ENCODE results near the gene HGFAC.

Gene HGFAC

DNA sequence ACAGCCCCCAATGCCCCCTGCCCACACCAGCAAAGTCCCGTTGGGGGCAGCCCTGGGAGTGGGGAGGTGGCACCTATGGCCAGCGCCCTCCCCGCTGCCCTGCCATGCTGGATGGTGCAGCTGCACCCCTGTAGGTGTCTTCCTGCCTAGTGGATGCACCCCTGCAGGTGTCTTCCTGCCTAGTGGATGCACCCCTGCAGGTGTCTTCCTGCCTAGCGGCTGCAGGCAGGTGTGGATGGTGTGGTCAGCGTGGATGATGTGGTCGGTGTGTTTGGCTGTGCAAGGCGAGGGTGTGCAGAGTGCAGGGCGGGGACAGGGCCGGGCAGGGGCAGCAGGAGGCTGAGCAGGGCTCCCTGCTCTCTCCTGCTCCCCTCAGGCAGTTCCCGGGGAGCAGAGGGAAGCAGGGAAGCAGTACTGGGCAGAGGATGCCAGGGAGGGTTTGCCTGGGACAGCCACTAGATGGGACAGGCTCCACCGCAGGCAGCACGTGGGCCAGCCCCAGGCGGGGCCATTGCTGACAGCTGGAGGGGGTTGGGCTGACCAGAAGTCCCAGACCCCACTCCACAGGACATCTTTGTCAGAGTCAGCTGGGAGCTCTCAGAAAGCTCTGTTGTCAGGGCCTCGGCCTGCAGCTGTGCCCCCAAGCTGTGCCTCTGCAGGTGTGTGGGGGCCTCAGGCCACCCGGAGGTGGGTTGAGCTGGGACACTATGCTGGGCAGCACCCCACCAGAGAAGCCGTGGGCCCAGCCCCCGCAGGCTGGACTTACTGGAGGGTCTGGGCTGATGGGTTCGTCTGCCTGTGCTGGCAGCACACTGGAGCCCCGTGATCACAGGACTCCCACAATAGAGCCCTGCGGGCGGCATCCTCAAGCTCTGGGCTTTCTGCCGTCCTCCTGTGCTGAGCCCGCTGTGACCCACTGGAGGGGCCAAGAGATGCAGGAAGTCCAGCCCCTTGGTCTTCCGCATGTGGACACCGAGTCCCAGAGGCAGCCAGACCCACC lies 45.1 kb downstream of the HGFAC start:
- DNase-seq (ENCODE audit: low read depth in 2 of 2): no peak

DNA sequence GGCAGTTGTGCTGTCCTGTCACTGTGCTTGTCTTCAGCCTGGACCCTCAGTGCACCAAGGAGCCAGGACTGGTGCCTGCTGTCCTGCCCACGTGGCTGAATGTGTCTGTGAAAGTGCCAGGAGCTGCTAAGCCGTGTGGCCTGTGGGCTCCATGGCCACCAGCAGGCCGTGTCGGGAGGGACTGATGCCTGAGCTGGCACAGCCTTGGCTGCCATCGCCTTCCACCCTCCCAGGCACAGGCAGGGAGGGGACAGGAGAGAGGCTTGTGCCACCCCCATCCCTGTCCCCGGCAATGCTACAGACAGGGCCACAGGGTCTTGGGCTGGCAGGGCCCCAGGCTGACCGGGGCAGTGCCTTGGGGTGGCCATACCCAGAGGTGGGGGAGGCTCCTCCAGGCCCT lies 46.1 kb downstream of the HGFAC start:
- DNase-seq (ENCODE audit: low read depth in 2 of 2): no peak

DNA sequence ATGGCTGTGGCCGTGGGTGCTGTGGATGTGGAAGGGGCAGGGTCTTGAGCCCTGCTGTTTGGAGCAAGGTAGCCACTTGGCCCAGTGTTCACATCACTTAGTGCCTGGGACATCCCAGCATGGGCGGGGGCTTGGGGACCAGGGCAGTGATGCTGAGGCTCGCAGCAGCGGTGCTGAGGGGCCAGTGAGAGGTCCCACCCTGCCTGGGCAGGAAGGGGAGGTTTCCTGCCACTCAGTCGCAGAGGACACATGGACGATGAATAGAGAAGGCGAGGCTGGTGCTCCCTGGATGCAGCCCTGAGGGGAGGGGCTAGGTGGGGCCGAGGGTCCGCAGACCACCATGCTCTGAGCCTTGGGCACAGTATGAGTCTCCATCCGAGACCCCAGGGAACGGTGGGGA lies 47.1 kb downstream of the HGFAC start:
- no peak for DNase-seq (ENCODE audit: low read depth in 2 of 2)

DNA sequence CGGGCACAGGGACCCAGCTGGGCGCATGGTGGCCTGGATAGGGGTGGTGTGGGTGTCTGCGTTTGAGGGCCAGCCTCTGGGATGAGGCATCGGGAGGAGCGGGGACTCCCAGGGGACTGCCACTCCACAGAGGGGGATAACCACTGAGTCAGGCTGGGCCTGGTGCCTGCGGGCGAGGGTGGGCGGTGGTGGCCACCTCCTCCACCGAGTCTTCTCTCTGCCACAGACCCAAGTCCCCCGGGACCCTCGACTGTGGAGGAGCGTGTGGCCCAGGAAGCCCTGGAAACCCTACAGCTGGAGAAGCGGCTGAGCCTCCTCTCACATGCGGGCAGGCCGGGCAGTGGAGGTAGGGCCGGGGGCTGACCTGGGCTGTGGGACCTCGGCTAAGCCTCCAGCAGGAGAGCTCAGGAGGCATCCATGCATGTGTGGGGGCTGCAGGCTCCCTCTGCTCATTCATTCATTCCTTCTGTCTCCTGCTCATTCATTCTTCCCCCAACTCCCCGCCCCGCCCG lies 47.7 kb downstream of the HGFAC start:
- DNase-seq (ENCODE audit: low read depth in 2 of 2): no peak

DNA sequence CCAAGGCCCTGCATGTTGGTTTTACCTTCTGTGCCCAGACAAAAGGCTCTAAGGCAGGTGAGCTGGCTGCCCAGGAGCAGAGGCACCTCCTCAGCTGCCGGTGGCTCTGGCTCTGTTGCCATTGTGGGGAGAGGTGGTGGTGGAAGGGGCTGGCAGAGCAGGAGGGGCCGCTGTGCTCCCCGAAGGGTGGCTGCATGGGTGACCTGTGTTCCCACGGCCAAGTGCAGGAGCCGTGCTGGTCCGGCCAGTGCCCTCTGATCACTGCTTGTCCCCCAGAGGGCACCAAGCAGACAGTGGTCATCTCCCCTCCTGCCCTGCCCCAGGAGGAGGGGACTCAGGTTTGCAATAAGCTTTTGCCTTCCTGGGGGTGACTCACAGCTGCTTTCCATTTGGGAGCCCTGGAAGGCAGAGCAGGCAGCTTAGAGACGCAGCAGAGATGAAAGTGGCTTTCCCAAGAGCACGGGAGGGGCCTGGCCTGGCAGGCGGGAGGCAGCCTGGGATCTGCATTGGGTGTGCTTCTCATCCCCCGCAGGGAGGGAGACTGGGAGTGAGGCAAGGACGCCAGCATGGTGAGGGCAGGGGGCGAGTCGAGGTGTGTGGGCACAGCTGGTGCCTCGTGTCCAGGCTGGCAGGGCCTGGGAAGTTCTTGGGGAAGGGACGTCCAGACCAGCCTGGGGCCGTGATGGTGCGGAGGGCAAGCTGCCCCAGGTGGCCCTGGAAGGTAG lies 50.1 kb downstream of the HGFAC start:
- DNase-seq (ENCODE audit: low read depth in 2 of 2): no peak

DNA sequence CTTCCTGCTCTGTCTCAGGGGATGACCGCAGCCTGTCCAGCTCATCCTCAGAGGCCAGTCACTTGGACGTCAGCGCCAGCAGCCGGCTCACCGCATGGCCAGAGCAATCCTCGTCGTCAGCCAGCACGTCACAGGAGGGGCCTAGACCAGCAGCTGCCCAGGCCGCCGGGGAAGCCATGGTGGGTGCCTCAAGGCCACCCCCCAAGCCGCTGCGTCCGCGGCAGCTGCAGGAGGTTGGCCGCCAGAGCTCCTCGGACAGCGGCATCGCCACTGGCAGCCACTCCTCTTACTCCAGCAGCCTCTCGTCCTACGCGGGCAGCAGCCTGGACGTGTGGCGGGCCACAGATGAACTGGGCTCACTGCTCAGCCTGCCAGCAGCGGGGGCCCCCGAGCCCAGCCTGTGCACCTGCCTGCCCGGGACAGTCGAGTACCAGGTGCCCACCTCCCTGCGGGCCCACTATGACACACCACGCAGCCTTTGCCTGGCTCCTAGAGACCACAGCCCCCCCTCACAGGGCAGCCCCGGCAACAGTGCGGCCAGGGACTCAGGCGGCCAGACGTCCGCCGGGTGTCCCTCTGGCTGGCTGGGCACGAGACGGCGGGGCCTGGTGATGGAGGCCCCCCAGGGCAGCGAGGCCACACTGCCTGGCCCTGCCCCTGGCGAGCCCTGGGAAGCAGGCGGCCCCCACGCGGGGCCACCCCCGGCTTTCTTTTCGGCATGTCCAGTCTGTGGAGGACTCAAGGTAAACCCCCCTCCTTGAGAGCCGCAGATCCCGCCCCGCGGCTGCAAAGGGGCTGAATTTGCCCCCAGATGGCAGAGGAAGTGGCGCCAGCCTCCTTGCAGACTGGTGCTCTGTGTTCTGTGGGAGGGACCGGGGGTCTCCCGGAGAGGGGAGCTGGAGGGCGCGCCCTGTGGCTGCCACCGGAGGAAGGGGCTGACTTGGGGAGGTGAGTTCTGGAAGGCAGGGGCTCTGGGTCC lies 51.3 kb downstream of the HGFAC start:
- no peak for DNase-seq (ENCODE audit: low read depth in 2 of 2)

DNA sequence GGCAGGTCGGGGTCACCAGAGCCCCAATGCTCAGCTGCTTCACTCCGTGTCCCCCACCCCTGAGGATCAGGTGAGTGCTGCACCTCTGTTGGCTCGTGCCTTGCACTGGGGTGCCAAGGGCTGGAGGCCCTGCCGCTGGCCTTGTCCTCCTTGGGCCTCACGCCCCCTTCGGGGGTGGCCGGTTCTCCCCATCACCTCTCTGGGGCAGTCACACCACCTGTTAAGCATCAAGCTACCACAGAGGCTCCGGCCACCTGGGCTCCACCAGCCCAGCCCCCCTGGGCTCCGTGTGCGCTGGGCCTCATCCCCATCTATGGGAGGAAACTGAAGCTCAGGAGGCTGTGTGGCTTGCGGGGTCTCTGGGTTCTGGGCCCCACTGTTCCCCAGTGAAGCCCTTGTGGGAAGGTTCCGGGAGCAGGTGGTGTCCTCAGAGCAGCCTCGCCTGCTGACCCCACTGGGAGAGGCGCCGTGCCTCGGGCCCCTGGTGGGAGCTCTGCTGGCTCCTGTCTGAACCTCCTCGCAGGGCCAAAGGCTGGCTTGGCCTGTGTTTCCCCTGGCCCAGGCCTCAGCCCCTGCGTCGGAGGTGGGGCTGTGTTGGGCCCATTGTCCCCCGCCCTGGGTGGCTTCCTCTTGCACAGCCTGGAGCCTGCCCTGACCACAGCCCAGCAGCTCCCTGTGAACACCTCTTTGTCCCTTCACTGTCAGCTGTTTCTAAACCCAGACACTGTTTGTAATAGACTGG lies 52.1 kb downstream of the HGFAC start:
- DNase-seq (ENCODE audit: low read depth in 2 of 2): no peak

DNA sequence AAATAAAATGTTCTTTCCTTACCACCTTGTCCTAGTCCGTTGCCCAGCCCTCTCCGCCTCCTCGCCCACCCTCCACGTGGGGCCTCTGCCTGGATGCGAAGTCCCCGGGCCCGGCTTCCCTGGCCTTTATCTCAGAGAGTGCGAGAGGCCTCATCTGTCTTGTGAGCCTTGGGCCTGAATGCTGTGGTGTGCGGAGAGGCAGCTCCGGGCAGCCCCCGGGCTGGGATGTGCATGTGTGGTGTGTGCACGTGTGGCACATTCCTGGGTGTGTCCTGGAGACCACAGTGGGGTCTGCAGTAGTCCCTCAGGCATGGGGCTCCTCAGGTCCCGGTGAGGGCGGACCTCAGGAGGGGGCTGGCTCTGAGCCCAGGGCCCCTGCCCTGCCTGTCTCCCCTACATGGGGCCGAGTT lies 52.7 kb downstream of the HGFAC start:
- no peak for DNase-seq (ENCODE audit: low read depth in 2 of 2)

DNA sequence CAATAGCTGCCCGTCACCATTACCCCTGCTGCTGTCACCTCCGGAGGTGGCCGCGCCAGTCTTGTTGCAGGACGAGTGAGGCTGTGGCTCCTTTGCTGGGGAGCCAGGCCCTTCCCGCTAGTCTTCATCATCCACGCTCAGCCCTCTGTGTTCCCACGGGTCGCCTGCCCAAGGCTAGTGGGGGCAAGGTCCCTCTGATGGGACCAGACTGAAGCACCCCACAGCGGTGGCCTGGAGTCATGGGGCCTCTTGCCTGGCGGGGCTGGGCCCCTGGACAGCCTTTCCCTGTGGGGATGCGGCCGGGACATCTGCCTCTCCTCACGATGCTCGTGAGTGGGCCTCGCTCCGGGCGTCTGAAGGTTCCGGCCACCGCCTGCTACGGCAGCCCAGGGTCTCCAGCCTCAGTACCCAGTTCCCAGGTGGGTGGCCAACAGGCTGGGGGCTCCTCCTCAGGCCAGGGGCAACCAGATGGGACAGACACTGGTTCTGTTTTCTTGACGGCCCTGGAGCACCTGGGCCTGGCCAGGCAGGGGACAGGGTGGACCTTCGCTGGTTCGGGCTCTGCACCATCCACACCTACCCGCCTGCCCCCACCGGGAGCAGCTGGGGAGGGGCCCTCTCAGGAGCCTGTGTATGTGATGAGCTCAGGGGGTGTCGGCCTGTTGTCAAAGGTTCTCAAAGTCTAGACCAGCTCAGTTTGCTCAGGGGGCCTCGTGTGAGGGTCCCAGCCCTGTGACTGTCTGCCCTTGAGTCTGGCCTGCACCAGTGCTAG lies 53.6 kb downstream of the HGFAC start:
- DNase-seq (ENCODE audit: low read depth in 2 of 2): no peak

DNA sequence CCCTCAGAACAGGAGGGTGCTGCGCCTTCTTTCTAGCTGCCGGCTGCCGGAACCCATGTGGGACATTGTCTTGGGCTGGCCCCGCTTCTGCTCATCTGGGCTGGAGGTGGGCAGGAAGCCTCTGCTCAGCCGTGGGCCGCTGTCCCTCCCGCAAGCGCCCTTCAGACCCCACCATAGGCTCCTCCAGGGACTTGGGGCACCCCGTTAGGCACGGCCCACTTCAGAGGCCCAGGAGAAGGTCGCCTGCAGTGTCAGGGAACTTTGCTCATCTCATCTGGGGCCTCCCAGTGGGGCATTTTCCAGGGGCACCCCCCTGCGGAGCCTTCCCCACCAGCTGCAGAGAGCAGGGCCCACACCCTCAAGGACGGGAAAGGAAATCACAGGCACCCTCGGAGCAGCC lies 54.3 kb downstream of the HGFAC start:
- DNase-seq (ENCODE audit: low read depth in 2 of 2): no peak

DNA sequence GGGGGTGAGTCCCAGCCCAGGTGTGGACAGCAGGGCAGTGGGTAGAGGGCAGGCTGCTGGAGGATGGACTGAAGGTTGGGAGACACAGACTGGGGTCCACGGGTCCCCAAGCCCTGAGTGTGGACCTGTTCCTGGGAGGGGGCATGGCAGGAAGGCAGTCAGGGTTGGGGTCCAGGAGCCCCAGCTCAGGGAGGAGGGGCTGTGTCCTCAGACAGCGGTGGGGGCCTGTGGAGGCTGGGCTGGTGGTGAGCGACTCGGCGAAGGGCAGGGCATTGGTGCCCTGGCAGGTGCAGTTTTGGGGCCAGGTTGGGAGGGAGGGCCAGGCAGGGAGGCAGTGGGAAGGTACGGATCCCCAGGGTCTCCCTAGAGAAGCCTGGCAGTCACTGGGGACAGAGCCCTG lies 55.3 kb downstream of the HGFAC start:
- DNase-seq (ENCODE audit: low read depth in 2 of 2): no peak

DNA sequence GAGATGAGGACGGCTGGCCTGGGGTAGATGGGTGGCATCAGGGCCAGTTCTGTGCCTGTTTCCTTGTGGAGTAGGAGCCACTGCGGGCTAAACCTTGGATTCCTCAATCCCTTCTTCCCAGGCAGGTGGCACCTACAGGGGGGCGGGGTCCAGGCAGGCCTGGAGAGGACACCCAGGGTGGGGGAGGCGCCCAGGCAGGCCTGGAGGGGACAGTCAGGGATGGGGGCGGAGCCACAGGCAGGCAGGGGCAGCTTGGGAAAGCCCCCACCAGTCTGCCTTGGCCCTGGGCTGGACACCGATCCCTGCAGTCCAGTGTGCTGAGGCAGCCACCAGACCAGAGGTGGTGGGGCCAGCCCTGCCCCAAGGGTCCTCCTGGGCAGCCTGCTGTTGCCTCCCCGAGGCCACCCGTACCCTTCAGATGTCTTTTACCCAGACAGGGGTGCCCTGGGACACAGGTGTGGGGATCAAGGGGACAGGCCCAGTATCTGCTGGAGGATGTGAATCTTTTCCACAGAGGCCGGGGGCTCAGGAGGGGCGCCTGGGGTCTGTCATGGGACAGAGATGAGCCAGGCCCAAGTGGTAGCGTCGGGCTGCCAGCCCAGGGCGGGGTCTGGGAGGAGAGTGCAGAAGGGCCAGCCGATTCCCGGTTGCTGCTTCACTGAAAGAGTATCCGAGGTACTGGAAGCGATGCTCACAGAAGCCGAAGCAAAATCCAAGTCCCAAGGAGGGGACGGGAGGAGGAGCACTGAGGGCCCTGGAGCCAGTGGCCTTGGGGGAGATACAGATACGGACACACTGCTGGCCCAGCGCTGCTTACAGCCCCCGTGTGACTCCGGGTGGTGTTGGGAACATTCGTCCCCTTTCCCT lies 56.0 kb downstream of the HGFAC start:
- DNase-seq (ENCODE audit: low read depth in 2 of 2): no peak

DNA sequence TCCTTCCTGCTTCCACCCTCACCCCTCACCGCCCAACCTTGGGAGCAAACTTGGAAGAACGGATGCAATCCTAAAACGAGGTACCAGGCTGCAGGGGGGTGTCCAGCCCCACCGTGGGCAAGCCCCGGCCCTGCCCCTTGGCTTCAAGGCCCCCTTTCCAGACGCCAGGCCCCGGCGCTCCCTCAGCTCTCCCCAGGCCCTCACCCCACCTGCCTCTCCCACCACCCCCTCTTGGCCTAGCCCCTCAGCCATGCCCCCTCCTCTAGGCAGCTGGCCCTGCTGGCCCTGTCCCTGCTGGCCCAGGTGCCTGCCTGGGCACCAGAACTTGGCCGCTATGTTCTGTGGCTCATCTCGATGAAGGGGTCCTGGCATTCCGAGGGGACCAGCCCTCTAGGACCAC lies 56.6 kb downstream of the HGFAC start:
- no peak for DNase-seq (ENCODE audit: low read depth in 2 of 2)

Data from stimulated activated CD4-positive, alpha-beta T cell treated with anti-CD3 and anti-CD28 coated beads, Interleukin-12 subunit alpha, Interleukin-12 subunit beta, amount 100 ng/mL, for 24 hours (primary cell).